Right lung (tissue), 5 donors: ENCODE data around the gene CLCA2. TPM values are rescaled to one million over a fixed set of nuclear protein-coding genes. Genes with fewer than 3 reads are reported as not detected.
"Not testable (repeated sequence)": the region's sequence is repeated elsewhere in the genome, so short reads cannot be mapped to it uniquely, and the experiment has no call there.

ENCODE experiments used
- DNase-seq, 2 donors: peaks; one replicate each; pipeline ENCODE4 v3.0.0-alpha.2; 2013
- polyA plus RNA-seq, 5 donors: library from polyadenylated mRNA; unstranded; fragments of 120-200 nt; gene quantifications; one replicate each; pipeline versions ENCODE4 v1.2.1 to v1.2.3, GENCODE V29; 2013; ENCODE audit warnings: inconsistent platforms in 1 of 5, low replicate concordance in 1 of 5; ENCODE audit not compliant: insufficient read length in 5 of 5, insufficient read depth in 1 of 5

The CLCA2 gene
- polyA plus RNA-seq, 5 donors: 0.18 to 0.24 (median 0.21) TPM

GRCh38 chr1:86477256-86477655 is 53.3 kb downstream of the CLCA2 start:
- no peak for DNase-seq

- DNase-seq: peak in 1 of 2 donors; percentile 6
Measured at GRCh38 chr1:86477682-86478081, 53.7 kb downstream of the CLCA2 start.

- DNase-seq: peak; percentile 34 to 42
Measured at GRCh38 chr1:86478416-86479156, 54.6 kb downstream of the CLCA2 start.

GRCh38 chr1:86481966-86482365 is 58.0 kb downstream of the CLCA2 start:
- no peak for DNase-seq

- no peak for DNase-seq
Measured at GRCh38 chr1:86487131-86487810, 63.3 kb downstream of the CLCA2 start.

GRCh38 chr1:86487811-86488141 is 63.8 kb downstream of the CLCA2 start:
- DNase-seq: no peak

- no peak for DNase-seq
Measured at GRCh38 chr1:86489242-86489878, 65.4 kb downstream of the CLCA2 start.

GRCh38 chr1:86491171-86491950 is 67.4 kb downstream of the CLCA2 start:
- DNase-seq: no peak

- no peak for DNase-seq
Measured at GRCh38 chr1:86498281-86498680, 74.3 kb downstream of the CLCA2 start.

GRCh38 chr1:86499987-86500593 is 76.1 kb downstream of the CLCA2 start:
- DNase-seq: no peak

GRCh38 chr1:86500714-86501113 is 76.7 kb downstream of the CLCA2 start:
- DNase-seq: no peak

- DNase-seq: not testable (repeated sequence)
Measured at GRCh38 chr1:86502125-86502646, 78.2 kb downstream of the CLCA2 start.

- no peak for DNase-seq
Measured at GRCh38 chr1:86502721-86503405, 78.9 kb downstream of the CLCA2 start.

- peak; percentile 40 to 41 for DNase-seq
Measured at GRCh38 chr1:86503406-86504136, 79.6 kb downstream of the CLCA2 start.

GRCh38 chr1:86504137-86504479 is 80.1 kb downstream of the CLCA2 start:
- DNase-seq: peak; percentile 27 to 45

GRCh38 chr1:86504895-86505563 is 81.1 kb downstream of the CLCA2 start:
- peak in 1 of 2 donors; percentile 30 for DNase-seq

- no peak for DNase-seq
Measured at GRCh38 chr1:86505564-86505902, 81.6 kb downstream of the CLCA2 start.
